Immature natural killer cell (primary cell): ENCODE data around the gene OSBPL5. TPM values are rescaled to one million over a fixed set of nuclear protein-coding genes. Genes with fewer than 3 reads are reported as not detected.
"Not testable (repeated sequence)": the region's sequence is repeated elsewhere in the genome, so short reads cannot be mapped to it uniquely, and the experiment has no call there.

Source experiments
- DNase-seq, 3 donors: peaks; one replicate each; pipeline ENCODE4 v3.0.0; 2022; ENCODE audit warnings: mixed read lengths in 1 of 3
- H3K27ac Mint-ChIP-seq, 6 donors: one replicate each; pipeline ENCODE4 v1.8.0; 2020; ENCODE audit warnings: mixed read lengths in 6 of 6, mild to moderate bottlenecking in 5 of 6, inconsistent platforms in 4 of 6, moderate library complexity in 3 of 6
- H3K27me3 Mint-ChIP-seq, 3 donors: one replicate each; pipeline ENCODE4 v1.8.0; 2020 to 2021; ENCODE audit warnings: low read depth in 3 of 3, mild to moderate bottlenecking in 3 of 3, mixed read lengths in 3 of 3, moderate library complexity in 3 of 3, inconsistent platforms in 1 of 3
- H3K36me3 Mint-ChIP-seq, 3 donors: one replicate each; pipeline ENCODE4 v1.8.0; 2020; ENCODE audit warnings: mixed read lengths in 3 of 3, inconsistent platforms in 2 of 3, mild to moderate bottlenecking in 2 of 3
- H3K4me1 Mint-ChIP-seq, 2 donors: one replicate each; pipeline ENCODE4 v1.8.0; 2020; ENCODE audit warnings: inconsistent platforms in 2 of 2, mild to moderate bottlenecking in 2 of 2, mixed read lengths in 2 of 2, moderate library complexity in 1 of 2
- H3K4me3 Mint-ChIP-seq, 5 donors: one replicate each; pipeline ENCODE4 v1.8.0; 2020; ENCODE audit warnings: mild to moderate bottlenecking in 5 of 5, mixed read lengths in 5 of 5, inconsistent platforms in 3 of 5, moderate library complexity in 3 of 5
- H3K9me3 Mint-ChIP-seq, 6 donors: one replicate each; pipeline ENCODE4 v1.8.0; 2020; ENCODE audit warnings: mild to moderate bottlenecking in 6 of 6, mixed read lengths in 6 of 6, inconsistent platforms in 4 of 6, moderate library complexity in 3 of 6
- polyA plus RNA-seq, 3 donors: library from polyadenylated mRNA; unstranded; fragments of 300-500 nt; fragmentation: Illumina TruSeq; gene quantifications; one replicate each; pipeline ENCODE4 v1.2.3, GENCODE V29; 2021

Gene OSBPL5
- polyA plus RNA-seq, 3 donors from 2014 or later = 32.8 to 98.9 (median 33.3) TPM

GRCh38 chr11:3074912-3075589 is 90.1 kb downstream of the OSBPL5 start:
- no peaks in the 10 kb centered on the region for H3K36me3 Mint-ChIP-seq
- peaks cover 0 to 5% (median 2%) of the 10 kb centered on the region in 3 donors for H3K27me3 Mint-ChIP-seq
- H3K4me3 Mint-ChIP-seq = no peak overlapping the region
- no peaks in the 10 kb centered on the region for H3K4me1 Mint-ChIP-seq
- peaks cover 0 to 2% (median 0%) of the 10 kb centered on the region in 6 donors for H3K9me3 Mint-ChIP-seq
- no peak overlapping the region for H3K27ac Mint-ChIP-seq
- DNase-seq = no peak

DNA sequence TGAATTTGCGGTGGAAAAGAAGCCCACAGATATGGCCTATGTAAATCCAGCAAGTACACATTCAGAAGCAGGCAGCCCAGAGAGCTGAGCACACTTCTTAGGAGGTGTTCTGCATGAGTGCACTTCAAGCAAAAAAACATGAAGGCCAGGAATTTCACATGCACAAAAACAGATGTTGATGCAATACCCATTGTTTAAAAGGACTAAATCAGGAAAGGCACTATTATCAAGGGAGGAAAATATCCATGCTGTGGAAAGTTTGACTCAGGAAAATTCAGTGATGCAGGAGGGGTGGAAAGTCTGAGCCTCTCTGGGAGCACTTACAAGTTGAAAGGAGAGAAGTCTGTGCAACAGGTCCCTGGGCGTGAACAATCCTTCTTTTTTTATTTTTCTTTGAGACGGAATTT is 92.1 kb downstream of the OSBPL5 start:
- Mint-ChIP-seq H3K27ac (no peak overlapping the region), H3K4me1 (no peaks in the 10 kb centered on the region), H3K4me3 (no peak overlapping the region), H3K27me3 (peaks cover 0 to 3% (median 0%) of the 10 kb centered on the region in 3 donors), H3K36me3 (no peaks in the 10 kb centered on the region), H3K9me3 (peaks cover 0 to under 1% (median 0%) of the 10 kb centered on the region in 6 donors)
- DNase-seq = no peak

GRCh38 chr11:3069425-3069824 is 95.7 kb downstream of the OSBPL5 start:
- no peak for DNase-seq
- Mint-ChIP-seq H3K4me1 (no peaks in the 10 kb centered on the region), H3K27me3 (peaks cover 3 to 4% (median 3%) of the 10 kb centered on the region in 3 donors), H3K36me3 (no peaks in the 10 kb centered on the region), H3K9me3 (no peaks in the 10 kb centered on the region), H3K27ac (no peak overlapping the region), H3K4me3 (no peak overlapping the region)

- H3K4me1 Mint-ChIP-seq, H3K9me3 Mint-ChIP-seq, H3K27me3 Mint-ChIP-seq, DNase-seq, H3K36me3 Mint-ChIP-seq, H3K4me3 Mint-ChIP-seq, H3K27ac Mint-ChIP-seq: not testable (repeated sequence)
Measured at GRCh38 chr11:3066308-3066707, 98.8 kb downstream of the OSBPL5 start.

DNA sequence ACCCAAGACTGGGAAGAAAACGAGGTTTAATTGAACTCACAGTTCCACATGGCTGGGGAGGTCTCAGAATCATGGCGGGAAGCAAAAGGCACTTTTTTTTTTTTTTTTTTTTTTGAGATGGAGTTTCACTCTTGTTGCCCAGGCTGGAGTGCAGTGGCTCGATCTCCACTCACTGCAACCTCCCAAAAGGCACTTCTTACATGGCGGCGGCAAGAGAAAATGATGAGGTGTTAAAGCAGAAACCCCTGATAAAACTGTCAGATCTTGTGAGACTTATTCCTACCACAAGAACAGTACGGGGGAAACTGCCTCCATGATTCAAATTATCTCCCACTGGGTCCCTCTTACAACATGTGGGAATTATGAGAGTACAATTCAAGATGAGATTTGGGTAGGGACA is 100.4 kb downstream of the OSBPL5 start:
- DNase-seq, H3K4me1 Mint-ChIP-seq, H3K9me3 Mint-ChIP-seq, H3K36me3 Mint-ChIP-seq, H3K27me3 Mint-ChIP-seq, H3K4me3 Mint-ChIP-seq: not testable (repeated sequence)
- H3K27ac Mint-ChIP-seq = peak overlapping the region in 1 of 6 donors; percentile 18

DNA sequence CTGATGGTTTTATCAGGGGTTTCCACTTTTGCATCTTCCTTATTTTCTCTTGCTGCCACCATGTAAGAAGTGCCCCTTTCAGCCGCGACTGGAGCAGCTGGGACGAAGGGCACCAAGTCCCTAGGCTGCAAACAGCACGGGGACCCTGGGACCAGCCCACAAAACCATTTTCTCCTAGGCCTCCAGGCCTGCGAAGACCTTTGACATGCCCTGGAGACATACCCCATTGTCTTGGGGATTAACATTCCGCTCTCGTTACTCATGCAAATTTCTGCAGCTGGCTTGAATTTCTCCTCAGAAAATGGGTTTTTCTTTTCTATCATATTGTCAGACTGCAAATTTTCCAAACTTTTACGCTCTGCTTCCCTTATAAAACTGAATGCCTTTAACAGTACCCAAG is 101.2 kb downstream of the OSBPL5 start:
- H3K27me3 Mint-ChIP-seq, DNase-seq, H3K4me3 Mint-ChIP-seq, H3K9me3 Mint-ChIP-seq, H3K36me3 Mint-ChIP-seq, H3K4me1 Mint-ChIP-seq: not testable (repeated sequence)
- peak overlapping the region in 1 of 6 donors; percentile 18 for H3K27ac Mint-ChIP-seq

DNA sequence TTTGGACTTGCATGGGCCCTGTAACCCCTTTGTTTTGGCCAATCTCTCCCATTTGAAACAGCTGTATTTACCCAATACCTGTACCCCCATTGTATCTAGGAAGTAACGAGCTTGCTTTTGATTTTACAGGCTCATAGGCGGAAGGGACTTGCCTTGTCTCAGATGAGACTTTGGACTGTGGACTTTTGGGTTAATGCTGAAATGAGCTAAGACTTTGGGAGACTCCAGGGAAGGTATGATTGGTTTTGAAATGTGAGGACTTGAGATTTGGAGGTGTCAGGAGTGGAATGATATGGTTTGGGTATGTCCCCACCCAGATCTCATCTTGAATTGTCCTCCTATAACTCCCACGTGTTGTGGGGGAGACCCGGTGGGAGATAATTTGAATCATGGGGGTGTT is 101.7 kb downstream of the OSBPL5 start:
- not testable (repeated sequence) for H3K27ac Mint-ChIP-seq, H3K36me3 Mint-ChIP-seq, DNase-seq, H3K4me3 Mint-ChIP-seq, H3K27me3 Mint-ChIP-seq, H3K4me1 Mint-ChIP-seq, H3K9me3 Mint-ChIP-seq

GRCh38 chr11:3060436-3061025 is 104.6 kb downstream of the OSBPL5 start:
- Mint-ChIP-seq H3K27me3 (peaks cover 4 to 6% (median 5%) of the 10 kb centered on the region in 3 donors), H3K27ac (no peak overlapping the region), H3K4me3 (no peak overlapping the region)

DNA sequence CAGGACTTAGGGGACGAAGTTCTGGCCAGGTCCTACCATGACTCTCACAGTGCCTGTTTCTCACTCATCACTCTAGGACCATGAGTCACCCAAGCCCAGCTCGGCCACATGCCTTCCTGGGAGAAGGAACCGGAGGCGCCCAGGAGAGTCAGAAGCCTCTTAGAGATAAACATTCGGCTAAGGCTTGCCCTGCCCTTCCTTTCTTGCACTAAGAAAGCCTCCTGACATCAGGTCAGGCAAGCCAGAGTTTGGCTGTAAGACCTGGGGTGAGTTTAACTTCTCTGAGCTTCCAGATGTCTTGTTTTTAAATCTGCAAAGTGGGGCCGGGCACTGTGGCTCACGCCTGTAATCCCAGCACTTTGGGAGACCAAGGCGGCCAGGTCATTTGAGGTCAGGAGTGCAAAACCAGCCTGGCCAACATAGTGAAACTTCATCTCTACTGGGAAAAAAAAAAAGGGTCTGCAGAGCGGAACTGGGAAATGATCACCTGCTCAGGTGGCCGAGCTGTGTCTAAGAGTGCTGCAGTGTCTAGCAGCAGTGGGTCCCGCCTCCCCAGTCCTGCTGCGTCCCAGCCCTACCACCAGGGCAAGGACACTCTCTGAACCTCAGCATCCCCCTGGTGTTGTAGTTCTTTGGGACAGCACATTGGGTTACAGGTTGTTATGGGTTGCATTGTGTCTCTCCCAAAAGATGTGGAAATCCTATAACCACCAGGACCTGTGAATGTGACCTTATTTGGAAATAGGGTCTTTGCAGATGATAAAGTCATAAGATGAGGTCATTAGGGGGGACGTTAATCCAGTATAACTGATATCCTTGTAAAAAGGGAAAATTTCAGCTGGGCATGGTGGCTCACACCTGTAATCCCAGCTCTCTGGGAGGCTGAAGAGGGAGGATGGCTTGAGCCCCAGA is 106.1 kb downstream of the OSBPL5 start:
- DNase-seq = no peak
- H3K9me3 Mint-ChIP-seq = no peaks in the 10 kb centered on the region
- peak overlapping the region in 4 of 5 donors; percentile 18 to 65 (median 42) for H3K4me3 Mint-ChIP-seq
- H3K4me1 Mint-ChIP-seq = peaks cover 25 to 33% of the 10 kb centered on the region in 2 donors
- no peak overlapping the region for H3K27ac Mint-ChIP-seq
- peaks cover 2 to 5% (median 5%) of the 10 kb centered on the region in 3 donors for H3K27me3 Mint-ChIP-seq
- H3K36me3 Mint-ChIP-seq = peaks cover 0 to 9% (median 0%) of the 10 kb centered on the region in 3 donors

More at GRCh38 chr11:3060436-3061025, 104.6 kb downstream of the OSBPL5 start:
- Mint-ChIP-seq H3K4me1 (peaks cover 14 to 18% of the 10 kb centered on the region in 2 donors), H3K36me3 (no peaks in the 10 kb centered on the region), H3K9me3 (no peaks in the 10 kb centered on the region)
- no peak for DNase-seq

DNA sequence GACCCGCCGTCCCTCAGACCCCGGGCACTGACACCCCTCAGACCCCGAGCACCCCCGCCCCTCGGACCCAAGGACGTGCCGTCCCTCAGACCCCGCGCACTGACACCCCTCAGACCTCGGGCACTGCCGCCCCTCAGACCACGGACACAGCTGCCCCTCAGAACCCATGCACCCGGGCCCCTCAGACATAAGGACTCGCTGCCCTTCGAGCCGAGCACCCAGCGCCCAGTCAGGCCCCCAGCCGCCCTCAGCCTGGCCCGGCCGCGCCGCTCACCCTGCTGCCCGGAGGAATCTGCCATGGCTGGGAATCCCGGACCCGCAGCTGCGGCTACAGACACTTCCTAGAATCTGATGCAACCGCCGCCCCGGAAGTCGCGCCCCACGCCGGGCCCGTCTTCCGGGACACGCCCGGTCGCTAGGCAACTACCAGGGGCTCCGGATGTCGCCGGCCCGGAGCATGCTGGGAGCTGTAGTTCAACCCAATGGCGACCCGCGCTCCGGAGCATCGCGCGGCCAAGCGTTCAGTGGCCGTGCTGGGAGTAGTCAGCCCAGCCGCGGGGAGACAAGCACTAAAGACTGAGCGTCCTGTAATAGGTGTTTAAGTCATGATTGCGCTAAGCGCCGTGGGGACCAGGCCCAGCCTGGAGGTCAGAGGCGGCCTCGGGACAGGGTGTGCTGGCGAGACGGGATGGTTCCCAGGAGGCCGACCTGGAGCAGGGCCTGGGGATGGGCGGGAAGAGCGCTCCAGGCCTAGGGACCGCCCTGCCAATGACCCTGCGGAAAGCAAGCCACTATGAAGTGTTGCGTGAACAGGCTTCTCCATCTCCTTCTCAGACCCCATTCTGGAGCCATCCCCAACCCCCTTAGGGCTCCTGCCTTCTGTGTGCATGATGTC is 107.8 kb downstream of the OSBPL5 start, which contains the start of gene CARS1:
CARS1 (minus strand) TSS at position 355 of the 895 bp plus-strand sequence; CDS start at position 299, 56 bp downstream.
- Mint-ChIP-seq H3K4me1 (peaks cover 34 to 43% of the 10 kb centered on the region in 2 donors), H3K27ac (peak within 1 kb of the TSS; percentile 78 to 88 (median 84)), H3K27me3 (peaks cover 0 to 5% (median 4%) of the 10 kb centered on the region in 3 donors), H3K36me3 (peaks cover 0 to 9% (median 0%) of the 10 kb centered on the region in 3 donors), H3K9me3 (no peaks in the 10 kb centered on the region), H3K4me3 (peak within 1 kb of the TSS; percentile 83 to 90 (median 84))
- peak; percentile 90 to 91 (median 90) for DNase-seq

GRCh38 chr11:3056296-3057068 is 108.6 kb downstream of the OSBPL5 start:
- peaks cover 0 to 5% (median 4%) of the 10 kb centered on the region in 3 donors for H3K27me3 Mint-ChIP-seq
- peak overlapping the region; percentile 60 to 88 (median 84) for H3K27ac Mint-ChIP-seq
- H3K4me1 Mint-ChIP-seq = peaks cover 37 to 49% of the 10 kb centered on the region in 2 donors
- peak overlapping the region; percentile 83 to 90 (median 84) for H3K4me3 Mint-ChIP-seq
- DNase-seq = no peak
- no peaks in the 10 kb centered on the region for H3K9me3 Mint-ChIP-seq
- H3K36me3 Mint-ChIP-seq = peaks cover 0 to 9% (median 0%) of the 10 kb centered on the region in 3 donors

DNA sequence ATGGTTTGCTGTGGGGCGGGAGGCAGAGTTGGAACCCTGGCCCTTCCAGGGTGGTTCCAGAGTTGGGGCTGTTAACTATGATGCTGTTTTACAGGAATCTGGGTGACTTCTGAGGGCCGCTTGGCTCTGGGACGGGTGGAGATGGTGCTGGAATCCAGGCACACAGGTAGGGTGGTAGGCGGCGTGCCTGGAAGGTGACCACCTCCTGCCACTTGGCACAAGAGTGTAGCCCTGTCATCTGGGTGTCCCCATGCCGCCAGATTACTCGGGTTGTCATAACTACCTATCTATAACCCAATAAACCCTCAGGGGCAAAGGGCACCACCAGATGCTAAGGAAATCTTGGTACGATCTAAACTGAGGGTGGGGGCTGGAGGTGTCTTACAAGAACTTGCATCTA is 109.2 kb downstream of the OSBPL5 start:
- Mint-ChIP-seq H3K4me3 (peak overlapping the region; percentile 77 to 90 (median 83)), H3K27me3 (peaks cover 0 to 4% (median 2%) of the 10 kb centered on the region in 3 donors), H3K36me3 (peaks cover 0 to 9% (median 0%) of the 10 kb centered on the region in 3 donors), H3K4me1 (peaks cover 39 to 55% of the 10 kb centered on the region in 2 donors), H3K27ac (peak overlapping the region in 5 of 6 donors; percentile 60 to 87 (median 78)), H3K9me3 (no peaks in the 10 kb centered on the region)
- no peak for DNase-seq
